Kidney glomerular epithelial cell (primary cell): ENCODE data around the gene EVI2B.
"Not testable (repeated sequence)": the region's sequence is repeated elsewhere in the genome, so short reads cannot be mapped to it uniquely, and the experiment has no call there.

Source experiments
- DNase-seq: peaks from one replicate; lab custom pipeline; 2025; lab: John Stamatoyannopoulos, UW

The EVI2B gene

GRCh38 chr17:31310886-31311285, 3.0 kb downstream of the EVI2B start:
- DNase-seq: no peak

DNA sequence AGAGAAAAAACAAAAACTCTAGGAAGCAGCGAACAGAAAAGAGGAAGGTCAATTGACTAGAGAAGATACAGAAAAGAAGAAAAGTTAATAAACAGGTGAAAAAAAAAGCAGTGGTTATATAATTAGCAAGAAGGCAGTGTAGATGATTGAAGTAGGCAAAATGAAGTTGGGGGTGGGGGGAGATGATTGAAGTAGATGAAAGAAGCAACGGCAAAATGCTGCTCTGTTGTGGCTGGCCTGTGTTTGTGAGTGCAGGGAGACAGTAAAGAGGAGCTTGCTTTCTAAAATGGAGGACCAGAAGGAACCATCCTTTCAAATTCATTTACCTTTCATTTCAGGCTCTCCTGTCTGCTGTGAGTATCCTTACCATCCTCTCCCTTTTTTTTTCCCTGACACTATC, 3.6 kb downstream of the EVI2B start:
- DNase-seq: no peak

- DNase-seq: no peak
These were observed 4.3 kb downstream of the EVI2B start for GRCh38 chr17:31309556-31309955.

GRCh38 chr17:31308372-31309334, 5.2 kb downstream of the EVI2B start:
- DNase-seq: no peak

DNA sequence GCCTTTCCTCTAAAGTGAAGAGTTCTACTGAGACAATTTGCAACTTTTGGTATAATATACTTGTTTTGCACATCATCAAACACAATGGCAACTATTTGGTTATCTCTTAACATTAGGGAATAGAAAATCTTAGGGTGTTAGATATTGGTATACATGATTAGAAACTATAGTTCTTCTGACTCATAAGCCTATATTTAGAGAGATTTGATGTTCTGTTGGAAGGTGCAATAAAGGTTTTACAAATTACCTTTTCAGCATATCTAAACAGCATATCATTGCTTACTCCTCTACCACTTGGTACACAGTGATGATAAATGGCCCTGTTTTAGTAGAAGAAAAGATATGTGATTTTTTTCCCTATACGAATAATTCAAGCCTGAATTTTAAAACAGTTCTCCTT, 6.2 kb downstream of the EVI2B start:
- DNase-seq: no peak

- DNase-seq: no peak
These were observed 14.2 kb downstream of the EVI2B start for GRCh38 chr17:31299624-31300023.

DNA sequence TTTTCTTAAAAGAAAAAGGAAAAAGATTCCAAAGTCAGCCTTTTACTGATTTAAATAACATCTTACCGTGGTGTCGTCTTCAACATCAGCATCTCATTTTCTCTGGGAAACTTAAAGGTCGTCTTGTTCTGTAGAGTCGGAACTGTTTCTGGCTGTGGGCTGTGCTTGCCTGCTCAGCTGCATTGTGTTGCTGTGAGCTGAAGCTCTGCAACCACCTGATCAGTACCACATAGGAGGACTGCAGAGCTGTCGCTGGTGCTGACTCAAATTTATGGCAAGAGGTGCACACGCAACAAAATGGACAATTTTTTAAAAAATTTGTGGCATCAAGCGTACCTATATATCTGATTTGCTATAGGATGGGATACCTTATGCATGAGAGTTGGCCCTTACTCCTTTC, 16.8 kb downstream of the EVI2B start, which contains the start of gene OMG:
Gene OMG (minus strand): TSS at position 150 of the 400 bp plus-strand sequence. CDS start 908 bp downstream, outside the sequence.
- no peak for DNase-seq

DNA sequence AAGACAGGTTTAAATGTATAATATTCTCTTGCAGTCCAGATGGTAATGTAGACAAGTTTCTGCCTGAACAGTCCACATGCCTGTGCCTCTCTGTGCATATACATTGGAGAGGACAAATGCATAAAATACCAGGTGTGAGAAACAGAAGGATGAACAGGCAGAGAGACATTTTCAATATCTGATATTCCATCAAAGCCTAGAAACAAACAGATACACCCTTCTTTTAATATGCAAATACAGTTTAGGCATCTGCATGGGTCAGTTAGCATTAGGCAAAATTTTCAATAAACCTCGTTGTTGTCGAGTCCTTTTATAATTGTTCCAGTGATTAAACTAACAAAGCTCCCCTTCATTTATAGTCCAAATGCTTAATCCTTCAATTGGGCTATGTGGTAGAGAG, 17.7 kb downstream of the EVI2B start:
- no peak for DNase-seq

DNA sequence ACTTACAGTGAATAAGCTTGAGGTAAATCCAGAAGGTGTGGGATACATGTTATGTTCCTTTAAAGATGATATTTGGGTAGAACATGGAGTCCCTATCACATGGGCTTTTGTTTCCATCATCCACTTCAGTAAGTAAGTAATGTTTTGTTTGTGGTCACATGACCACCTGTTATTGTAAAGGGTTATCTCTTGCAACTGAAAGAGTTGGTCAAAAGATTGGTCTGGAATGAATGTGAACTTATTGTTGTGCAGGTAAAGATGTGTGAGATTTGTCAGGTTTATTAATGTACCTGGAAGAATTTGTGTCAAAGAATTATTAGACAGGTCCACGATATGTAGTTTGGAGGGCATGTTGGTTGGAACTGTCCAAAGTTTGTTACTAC, 18.4 kb downstream of the EVI2B start:
- no peak for DNase-seq

DNA sequence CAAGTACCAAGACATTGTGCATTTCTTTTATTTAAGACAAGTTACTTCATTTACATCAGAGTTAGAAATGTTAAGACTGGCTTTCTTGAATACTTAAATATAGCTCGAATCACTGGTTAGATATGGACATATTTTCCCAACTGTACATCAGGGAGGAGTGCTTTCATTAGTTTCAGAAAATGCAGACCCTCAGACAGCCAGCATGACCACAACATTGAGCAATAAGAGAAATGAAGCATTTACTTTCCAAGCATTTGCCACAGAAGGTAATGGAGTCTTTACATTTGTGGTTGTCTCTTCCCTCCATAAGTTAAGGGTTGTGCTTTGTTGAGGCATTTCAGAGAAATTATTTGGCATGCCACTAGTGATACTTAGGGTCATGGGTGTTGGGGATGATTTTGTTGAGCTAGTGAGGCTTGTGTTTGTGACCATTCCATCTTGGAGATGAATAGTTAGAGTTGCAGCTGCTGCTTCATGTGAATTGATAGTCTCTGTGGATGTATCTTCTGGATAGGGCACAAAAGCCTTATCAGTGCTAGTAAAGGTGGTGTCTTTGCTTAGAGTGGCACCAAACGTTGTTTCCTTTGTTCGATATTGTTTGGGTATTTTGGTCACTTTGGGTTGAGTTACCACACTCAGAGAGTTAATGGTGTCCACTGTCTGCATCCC, 18.9 kb downstream of the EVI2B start:
- no peak for DNase-seq

DNA sequence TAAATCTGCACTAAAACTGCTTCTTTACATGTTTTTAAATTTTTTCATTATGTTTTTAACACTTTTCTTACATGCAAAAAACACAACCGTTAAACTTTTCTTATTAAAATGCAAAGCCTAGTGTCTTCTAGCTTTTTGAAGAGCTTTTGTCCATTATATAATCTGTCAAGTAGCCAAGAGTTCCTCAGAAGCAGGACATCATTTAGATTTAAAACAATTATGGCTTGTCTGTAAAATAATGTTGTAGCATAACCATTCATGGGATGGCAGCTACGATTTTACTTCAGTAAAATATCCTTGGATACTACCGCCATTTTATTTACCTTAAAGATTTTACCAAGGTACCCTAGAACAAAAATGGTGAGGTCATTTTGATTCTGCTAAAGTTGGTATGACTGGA, 19.6 kb downstream of the EVI2B start:
- no peak for DNase-seq

- DNase-seq: no peak
These were observed 20.3 kb downstream of the EVI2B start for GRCh38 chr17:31293581-31293980.

DNA sequence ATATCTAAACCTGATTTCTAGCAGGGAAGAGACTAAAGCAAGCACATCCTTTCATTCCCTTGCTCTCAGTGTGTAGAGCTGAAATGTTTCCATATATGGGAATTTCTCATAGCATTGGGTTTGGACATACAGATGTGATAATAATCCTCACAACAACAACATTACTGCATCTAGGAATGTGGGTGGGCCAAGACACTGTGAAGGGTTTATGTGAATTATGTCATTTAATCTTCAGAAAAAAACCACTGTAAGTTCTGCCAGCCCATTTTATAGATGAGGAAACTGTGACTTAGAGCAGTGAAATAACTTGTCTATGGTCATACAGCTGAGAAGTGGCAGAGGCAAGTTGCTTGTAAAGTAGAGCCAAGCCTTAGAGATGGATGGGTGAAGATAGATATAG, 22.0 kb downstream of the EVI2B start:
- no peak for DNase-seq

- DNase-seq: no peak
These were observed 24.1 kb downstream of the EVI2B start for GRCh38 chr17:31289790-31290189.

- DNase-seq: not testable (repeated sequence)
These were observed 25.9 kb downstream of the EVI2B start for GRCh38 chr17:31287932-31288331.

GRCh38 chr17:31286587-31286986, 27.3 kb downstream of the EVI2B start:
- no peak for DNase-seq

DNA sequence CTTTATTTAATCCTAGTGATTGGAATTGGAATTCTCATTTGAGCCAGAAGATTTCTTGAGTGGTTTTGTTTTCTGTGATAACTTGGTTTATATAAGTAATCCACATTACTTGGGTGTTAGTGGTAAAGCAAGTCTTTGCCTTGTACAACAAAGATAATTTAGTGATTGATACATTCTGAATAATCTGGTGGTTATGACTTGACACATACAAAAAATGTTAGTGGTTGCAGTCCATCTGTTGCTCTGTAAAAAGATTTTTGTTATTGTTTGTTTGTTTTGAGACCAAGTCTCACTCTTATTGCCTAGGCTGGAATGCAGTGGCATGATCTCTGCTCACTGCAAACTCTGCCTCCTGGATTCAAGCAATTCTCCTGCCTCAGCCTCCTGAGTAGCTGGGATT, 30.0 kb downstream of the EVI2B start:
- DNase-seq: no peak

DNA sequence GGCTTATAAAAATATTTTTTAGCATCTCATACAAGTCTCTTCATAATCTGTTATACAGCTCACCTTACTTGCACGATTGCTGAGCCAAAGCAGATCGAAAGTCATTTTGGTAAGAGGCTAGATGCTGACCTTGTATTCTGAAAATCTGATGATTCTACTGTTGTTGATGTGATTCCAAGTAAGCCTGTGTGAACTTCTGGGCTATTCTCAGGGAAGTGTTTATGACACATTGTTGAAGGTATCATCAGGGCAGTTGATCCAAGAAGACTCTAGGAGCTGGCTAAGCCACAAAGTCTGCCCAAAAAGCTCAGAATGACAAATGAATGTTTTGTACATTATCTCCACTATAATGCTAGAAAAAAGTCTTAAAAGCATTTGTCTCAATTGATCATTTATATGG, 32.8 kb downstream of the EVI2B start:
- no peak for DNase-seq

GRCh38 chr17:31279401-31279800, 34.5 kb downstream of the EVI2B start:
- no peak for DNase-seq

DNA sequence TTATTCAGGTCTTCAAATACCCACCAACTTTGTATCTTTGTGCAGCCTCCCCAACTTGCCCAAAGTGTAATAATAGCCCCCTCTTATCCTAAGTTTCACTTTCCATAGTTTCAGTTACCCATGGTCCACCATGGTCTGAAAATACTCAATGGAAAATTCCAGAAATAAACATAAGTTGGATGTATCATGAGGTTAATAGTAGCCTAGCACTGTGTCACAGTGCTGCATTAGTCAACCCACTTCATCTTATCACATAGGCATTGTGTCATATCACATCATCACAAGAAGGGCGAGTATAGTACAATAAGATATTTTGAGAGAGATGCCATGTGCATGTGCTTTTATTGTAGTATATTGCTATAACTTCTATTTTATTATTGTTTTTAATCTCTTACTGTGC, 38.7 kb downstream of the EVI2B start:
- DNase-seq: no peak

DNA sequence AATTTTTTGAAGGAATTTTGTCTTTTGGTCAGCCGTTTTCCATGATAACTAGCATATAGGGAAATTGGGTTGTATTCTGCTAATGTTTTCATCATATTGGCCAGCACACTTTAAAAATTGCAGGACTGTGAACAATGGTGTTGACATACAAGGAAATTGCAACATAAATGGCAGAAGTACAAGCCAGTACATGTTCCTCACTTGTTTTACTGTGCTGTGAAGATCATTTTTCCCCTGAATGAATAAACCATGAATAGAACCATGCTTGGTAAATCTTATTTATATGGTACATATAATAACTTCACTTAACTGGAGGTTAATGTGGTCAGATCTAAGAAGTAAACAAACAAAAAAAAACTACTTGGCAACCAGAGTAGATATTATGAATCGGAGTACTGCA, 39.6 kb downstream of the EVI2B start:
- no peak for DNase-seq

DNA sequence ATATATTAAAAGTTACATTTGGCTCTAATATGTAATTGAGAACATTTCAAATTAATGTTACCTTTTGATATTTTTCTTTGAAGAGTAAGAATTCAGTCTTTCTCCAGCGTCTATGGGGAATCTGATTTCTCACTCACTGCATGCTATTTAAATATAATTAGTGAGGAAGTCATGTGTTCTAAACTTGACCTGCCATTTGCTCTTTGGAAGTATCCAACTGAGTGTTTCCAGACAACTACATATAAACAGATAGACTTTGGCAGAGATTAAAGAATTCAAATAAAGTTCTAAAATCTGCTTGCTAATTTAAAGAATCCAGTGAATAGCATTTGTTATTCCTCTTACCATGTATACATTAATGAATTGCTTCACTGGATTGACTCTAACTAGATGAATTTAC, 40.3 kb downstream of the EVI2B start:
- DNase-seq: no peak

- DNase-seq: no peak
These were observed 41.1 kb downstream of the EVI2B start for GRCh38 chr17:31272803-31273202.
